Smooth muscle cell (in vitro differentiated cells): ENCODE results near the gene CPNE8. TPM values are rescaled to one million over a fixed set of nuclear protein-coding genes. Genes with fewer than 3 reads are reported as not detected.

Source experiments
- DNase-seq: peaks from one replicate; lab custom pipeline; 2025; ENCODE audit not compliant: unreplicated experiment; lab: John Stamatoyannopoulos, UW
- H2AFZ ChIP-seq: fragments of 200-600 bp; sonication (generic); 2 replicates; pipeline ENCODE4 v1.6.0; 2016; ENCODE audit warnings: antibody characterized with exemption, low read depth, mild to moderate bottlenecking
- H3F3A ChIP-seq: fragments of 200-600 bp; sonication (generic); 2 replicates; pipeline ENCODE4 v1.6.0; 2017; ENCODE audit warnings: antibody characterized with exemption, low read depth
- H3K27ac ChIP-seq: fragments of 200-600 bp; sonication (generic); 2 replicates; pipeline ENCODE4 v1.5.1; 2016; ENCODE audit warnings: low read depth, mild to moderate bottlenecking
- H3K27me3 ChIP-seq: fragments of 200-600 bp; sonication (generic); 2 replicates; pipeline ENCODE4 v1.6.1; 2016; ENCODE audit warnings: low read depth, mild to moderate bottlenecking
- H3K36me3 ChIP-seq: fragments of 200-600 bp; sonication (generic); 2 replicates; pipeline ENCODE4 v1.5.1; 2016; ENCODE audit warnings: low read depth
- H3K4me1 ChIP-seq: fragments of 200-600 bp; sonication (generic); 2 replicates; pipeline ENCODE4 v1.5.1; 2016; ENCODE audit warnings: low read depth
- H3K4me2 ChIP-seq: fragments of 200-600 bp; sonication (generic); 2 replicates; pipeline ENCODE4 v1.6.0; 2016; ENCODE audit warnings: mild to moderate bottlenecking
- H3K4me3 ChIP-seq: fragments of 200-600 bp; sonication (generic); 2 replicates; pipeline ENCODE4 v1.5.1; 2016; ENCODE audit warnings: mild to moderate bottlenecking
- H3K79me2 ChIP-seq: fragments of 200-600 bp; sonication (generic); 2 replicates; pipeline ENCODE4 v1.6.0; 2016; ENCODE audit warnings: low read depth, mild to moderate bottlenecking
- H3K9ac ChIP-seq: fragments of 200-600 bp; sonication (generic); 2 replicates; pipeline ENCODE4 v1.6.0; 2016; ENCODE audit warnings: low read depth
- H3K9me3 ChIP-seq: fragments of 200-600 bp; sonication (generic); replicated peaks from 2 replicates; pipeline ENCODE4 v1.5.1; 2016; ENCODE audit warnings: low read depth
- H4K20me1 ChIP-seq: fragments of 200-600 bp; sonication (generic); 2 replicates; pipeline ENCODE4 v1.6.0; 2016; ENCODE audit warnings: low read depth
- CTCF ChIP-seq: fragments of 200-600 bp; sonication (generic); IDR thresholded peaks from 2 replicates; pipeline ENCODE4 v1.5.1; 2017; ENCODE audit warnings: borderline replicate concordance, mild to moderate bottlenecking, antibody characterized with exemption; ENCODE audit not compliant: insufficient read depth, poor library complexity, severe bottlenecking
- WGBS: methylation state at CpG from one replicate; pipeline ENCODE4 v1.1.7; 2016; ENCODE audit warnings: low lambda C conversion rate; 5-methylcytosine and 5-hydroxymethylcytosine counted together
- polyA plus RNA-seq: library from polyadenylated mRNA; unstranded; fragments of >200 nt; fragmentation: Nextera tagmentation; extraction: Ambion mirVana; gene quantifications from 2 replicates; pipeline ENCODE4 v1.2.1, GENCODE V29; 2016
- total RNA-seq: library from RNA; depleted of rRNA; stranded (reverse); fragments of >200 nt; gene quantifications from 2 replicates; pipeline ENCODE4 v1.2.3, GENCODE V29; 2014

The CPNE8 gene
- total and polyA plus RNA-seq, 2 experiments from 2014 or later, result 6.3 to 19.4 TPM

DNA sequence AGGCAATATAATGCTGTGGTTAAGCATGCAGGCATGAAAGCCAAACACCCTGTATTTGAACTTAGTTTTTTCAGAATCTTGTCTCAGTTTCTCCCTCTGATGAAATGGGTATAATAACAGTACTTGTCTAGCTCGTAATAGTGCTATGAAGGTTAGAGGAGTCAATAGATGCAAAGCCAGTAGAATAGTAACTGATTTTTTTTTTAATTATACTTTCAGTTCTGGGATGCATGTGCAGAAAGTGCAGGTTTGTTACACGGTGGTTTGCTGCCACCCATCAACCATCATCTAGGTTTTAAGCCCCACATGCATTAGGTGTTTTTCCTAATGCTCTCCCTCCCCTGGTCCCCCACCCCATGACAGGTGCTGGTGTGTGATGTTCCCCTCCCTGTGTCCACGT, 87.4 kb downstream of the CPNE8 start:
- no peak for DNase-seq
- no peak for TF ChIP-seq CTCF
- WGBS, result 94% methylated on average over 3 of the region's 3 CpGs

DNA sequence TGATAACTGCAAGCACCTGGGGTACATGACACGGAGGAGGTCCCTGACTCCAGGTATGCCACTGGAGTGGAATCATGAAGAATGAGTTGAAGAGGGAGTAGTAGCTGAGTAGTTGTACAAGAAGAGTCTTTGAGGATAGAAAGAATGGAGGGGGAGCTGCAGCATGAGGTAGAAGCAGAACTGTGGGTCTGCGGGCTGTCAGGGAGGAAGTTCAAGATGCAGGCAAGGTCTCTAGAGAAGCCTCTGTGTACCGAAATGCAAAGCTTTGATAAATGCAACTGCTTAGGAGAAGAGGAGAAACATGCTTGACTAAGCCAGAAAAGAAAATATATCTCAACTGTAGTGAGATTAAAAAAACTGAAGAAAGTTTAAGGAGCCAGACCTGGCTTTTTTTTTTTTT, 91.5 kb downstream of the CPNE8 start:
- H3K9ac ChIP-seq, result no peak overlapping the region
- WGBS, result 90% methylated on average over 3 of the region's 3 CpGs
- H3K27ac ChIP-seq, result no peak overlapping the region
- no peak overlapping the region for H2AFZ ChIP-seq
- peaks cover 3% of the 10 kb centered on the region for H3F3A ChIP-seq
- no peaks in the 10 kb centered on the region for H4K20me1 ChIP-seq
- DNase-seq, result no peak
- peaks cover 6% of the 10 kb centered on the region for H3K4me1 ChIP-seq
- no peaks in the 10 kb centered on the region for H3K9me3 ChIP-seq
- H3K36me3 ChIP-seq, result peaks cover 3% of the 10 kb centered on the region
- no peak for TF ChIP-seq CTCF
- no peaks in the 10 kb centered on the region for H3K79me2 ChIP-seq
- no peaks in the 10 kb centered on the region for H3K27me3 ChIP-seq
- H3K4me3 ChIP-seq, result no peak overlapping the region
- H3K4me2 ChIP-seq, result no peak overlapping the region

More for the DNA sequence above, 87.4 kb downstream of the CPNE8 start:
- no peak overlapping the region for H2AFZ ChIP-seq
- no peaks in the 10 kb centered on the region for H3F3A ChIP-seq
- no peak overlapping the region for H3K9ac ChIP-seq
- no peak overlapping the region for H3K27ac ChIP-seq
- H3K4me2 ChIP-seq, result no peak overlapping the region
- no peaks in the 10 kb centered on the region for H3K79me2 ChIP-seq
- peaks cover 6% of the 10 kb centered on the region for H3K4me1 ChIP-seq
- H3K36me3 ChIP-seq, result no peaks in the 10 kb centered on the region
- H3K9me3 ChIP-seq, result no peaks in the 10 kb centered on the region
- no peaks in the 10 kb centered on the region for H4K20me1 ChIP-seq
- H3K27me3 ChIP-seq, result no peaks in the 10 kb centered on the region
- no peak overlapping the region for H3K4me3 ChIP-seq

GRCh38 chr12:38811814-38812356, 93.5 kb downstream of the CPNE8 start:
- Histone ChIP-seq H3K9ac (no peak overlapping the region), H3K4me2 (no peak overlapping the region), H3F3A (peaks cover 3% of the 10 kb centered on the region), H3K4me1 (peaks cover 6% of the 10 kb centered on the region), H2AFZ (no peak overlapping the region), H3K4me3 (no peak overlapping the region), H3K36me3 (peaks cover 3% of the 10 kb centered on the region), H3K27me3 (no peaks in the 10 kb centered on the region), H3K79me2 (no peaks in the 10 kb centered on the region), H3K9me3 (no peaks in the 10 kb centered on the region), H3K27ac (no peak overlapping the region), H4K20me1 (no peaks in the 10 kb centered on the region)
- DNase-seq, result no peak
- 97% methylated on average over 2 of the region's 2 CpGs for WGBS
- no peak for TF ChIP-seq CTCF

DNA sequence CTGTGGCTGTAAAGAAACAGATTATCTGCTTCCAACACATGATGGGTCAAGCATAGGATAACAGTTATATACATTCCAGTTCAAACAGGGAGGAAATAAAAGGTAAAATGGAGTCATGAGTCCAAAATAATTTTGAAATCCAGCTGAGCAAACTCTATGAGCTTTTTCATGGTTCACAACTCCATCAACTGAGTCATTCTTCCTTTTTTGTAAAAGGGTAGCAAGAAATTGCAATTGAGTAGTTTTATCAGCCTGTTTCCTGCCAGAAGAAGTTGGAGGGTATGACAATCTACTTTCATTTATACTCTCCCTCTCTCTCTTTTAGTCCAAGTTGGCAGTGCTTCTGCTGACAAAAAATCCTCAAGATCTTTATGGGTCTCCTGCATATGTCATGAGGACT, 95.6 kb downstream of the CPNE8 start:
- Histone ChIP-seq H3F3A (peaks cover 3% of the 10 kb centered on the region), H3K4me2 (no peak overlapping the region), H3K27me3 (no peaks in the 10 kb centered on the region), H3K4me1 (no peaks in the 10 kb centered on the region), H2AFZ (no peak overlapping the region), H3K79me2 (no peaks in the 10 kb centered on the region), H3K36me3 (peaks cover 3% of the 10 kb centered on the region), H3K27ac (no peak overlapping the region), H4K20me1 (no peaks in the 10 kb centered on the region), H3K4me3 (no peak overlapping the region), H3K9ac (no peak overlapping the region), H3K9me3 (no peaks in the 10 kb centered on the region)
- DNase-seq, result no peak
- no peak for TF ChIP-seq CTCF
